Ecto neural progenitor cell (in vitro differentiated cells): ENCODE data around the gene ZNF814.
"Not testable (repeated sequence)": the region's sequence is repeated elsewhere in the genome, so short reads cannot be mapped to it uniquely, and the experiment has no call there.

Experiments used
- DNase-seq: peaks from one replicate; pipeline ENCODE4 v3.0.0-alpha.2; 2018; ENCODE audit warnings: low spot score

Gene ZNF814

GRCh38 chr19:57888560-57889231, at the start of gene ZNF814:
TSS of gene ZNF814 (minus strand) at chr19:57889037. CDS start at chr19:57888802, 235 bp downstream.
- peak; percentile 91 for DNase-seq

GRCh38 chr19:57935731-57936130, 46.9 kb upstream of the ZNF814 start:
- DNase-seq: no peak

- DNase-seq: peak; percentile 83
Measured at GRCh38 chr19:57934820-57935665, 46.2 kb upstream of the ZNF814 start, which contains the start of gene ZNF418. TSS of gene ZNF418 (minus strand) at chr19:57935402. CDS start at chr19:57933822, 1,580 bp downstream.

- no peak for DNase-seq
Measured at GRCh38 chr19:57927587-57927986, 38.8 kb upstream of the ZNF814 start.

GRCh38 chr19:57916168-57916995, 27.5 kb upstream of the ZNF814 start, which contains the start of gene ZNF417:
TSS of gene ZNF417 (minus strand) at chr19:57916592. CDS start at chr19:57916411, 181 bp downstream.
- DNase-seq: peak; percentile 90

- no peak for DNase-seq
Measured at GRCh38 chr19:57914531-57914930, 25.7 kb upstream of the ZNF814 start.

GRCh38 chr19:57907394-57907793, 18.6 kb upstream of the ZNF814 start:
- no peak for DNase-seq

GRCh38 chr19:57905258-57905657, 16.4 kb upstream of the ZNF814 start:
- DNase-seq: no peak

- DNase-seq: no peak
Measured at GRCh38 chr19:57903618-57904184, 14.9 kb upstream of the ZNF814 start.

GRCh38 chr19:57900311-57900710, 11.5 kb upstream of the ZNF814 start:
- no peak for DNase-seq

- not testable (repeated sequence) for DNase-seq
Measured at GRCh38 chr19:57890706-57891105, 1.9 kb upstream of the ZNF814 start.

- no peak for DNase-seq
Measured at GRCh38 chr19:57888107-57888559, 704 bp downstream of the ZNF814 start.

- DNase-seq: no peak
Measured at GRCh38 chr19:57887195-57887941, 1.5 kb downstream of the ZNF814 start.

- DNase-seq: no peak
Measured at GRCh38 chr19:57886046-57886445, 2.8 kb downstream of the ZNF814 start.

- not testable (repeated sequence) for DNase-seq
Measured at GRCh38 chr19:57873883-57874799, 14.7 kb downstream of the ZNF814 start.

- DNase-seq: no peak
Measured at GRCh38 chr19:57872450-57872849, 16.4 kb downstream of the ZNF814 start.

GRCh38 chr19:57870225-57870624, 18.6 kb downstream of the ZNF814 start:
- no peak for DNase-seq

- not testable (repeated sequence) for DNase-seq
Measured at GRCh38 chr19:57869655-57870054, 19.2 kb downstream of the ZNF814 start.

- no peak for DNase-seq
Measured at GRCh38 chr19:57867868-57868492, 20.9 kb downstream of the ZNF814 start.
